H1 (cell line): ENCODE data around the gene TTC3. TPM values are rescaled to one million over a fixed set of nuclear protein-coding genes. Genes with fewer than 3 reads are reported as not detected.

Experiments used
- EP300 ChIP-seq, 2 experiments: IDR thresholded peaks; 1 replicate in 1 of 2; 2 replicates in 1 of 2; pipeline ENCODE4 v1.6.1; 2011 to 2012; ENCODE audit warnings: low read depth in 2 of 2, low read length in 2 of 2, mild to moderate bottlenecking in 2 of 2, borderline replicate concordance in 1 of 2, inconsistent platforms in 1 of 2, moderate library complexity in 1 of 2
- FOSL1 ChIP-seq: IDR thresholded peaks from 2 replicates; pipeline ENCODE4 v1.6.1; 2011; ENCODE audit warnings: mild to moderate bottlenecking, low read depth, low read length, moderate library complexity; ENCODE audit not compliant: insufficient read depth
- polyA plus RNA-seq, 7 experiments: library from polyadenylated mRNA; depleted of rRNA in 3 of 7; stranded (reverse) in 5 of 7; unstranded in 2 of 7; fragments of >200 nt in 5 of 7; fragments of 200-250 nt in 2 of 7; gene quantifications; 1 replicate in 5 of 7; 2 replicates in 1 of 7; 4 replicates in 1 of 7; pipeline versions ENCODE4 v1.2.1 to v1.2.3, GENCODE V29; 2011 to 2013; ENCODE audit warnings: missing spikeins in 2 of 7, mixed read lengths in 2 of 7
- total RNA-seq: library from RNA; stranded (reverse); fragmentation: NEBNext Ultra II Directional; extraction: Animal tissue kit (Norgen Biotek cat#: 25700); gene quantifications from 2 replicates; pipeline ENCODE4 v1.2.1, GENCODE V29; 2021

Gene TTC3
- total and polyA plus RNA-seq, 2 of the 8 experiments (the other 6 are each of a cell fraction or from before 2014, with no cell fraction given) = 11.0 to 36.2 TPM

- TF ChIP-seq EP300 (IDR thresholded peaks at IDR 0.05; ENCODE audit: borderline replicate concordance in 1 of 2, low read depth in 2 of 2, low read length in 2 of 2) (no peak), FOSL1 (no peak)
Observed at GRCh38 chr21:37188825-37189224, 115.8 kb downstream of the TTC3 start (continued).
